Myocyte (in vitro differentiated cells): ENCODE data around the gene TNNI2. TPM values are rescaled to one million over a fixed set of nuclear protein-coding genes. Genes with fewer than 3 reads are reported as not detected.
A peak's percentile ranks its signal among the peaks of the same experiment; 100 is the strongest.

Experiments used
- DNase-seq: peaks from one replicate; pipeline ENCODE4 v3.0.0-alpha.2; 2012; ENCODE audit warnings: low read depth
- total RNA-seq: library from RNA; depleted of rRNA; stranded (reverse); fragments of >200 nt; gene quantifications from 2 replicates; pipeline ENCODE4 v1.2.3, GENCODE V29; 2014

Gene TNNI2
- total RNA-seq, 1 donor from 2014 or later: 432 TPM

- no peak for DNase-seq
Observed at GRCh38 chr11:1857064-1857463, 18.3 kb downstream of the TNNI2 start.

- no peak for DNase-seq
Observed at GRCh38 chr11:1858154-1858553, 19.4 kb downstream of the TNNI2 start.

GRCh38 chr11:1858576-1858975 is 19.8 kb downstream of the TNNI2 start:
- DNase-seq: no peak

DNA sequence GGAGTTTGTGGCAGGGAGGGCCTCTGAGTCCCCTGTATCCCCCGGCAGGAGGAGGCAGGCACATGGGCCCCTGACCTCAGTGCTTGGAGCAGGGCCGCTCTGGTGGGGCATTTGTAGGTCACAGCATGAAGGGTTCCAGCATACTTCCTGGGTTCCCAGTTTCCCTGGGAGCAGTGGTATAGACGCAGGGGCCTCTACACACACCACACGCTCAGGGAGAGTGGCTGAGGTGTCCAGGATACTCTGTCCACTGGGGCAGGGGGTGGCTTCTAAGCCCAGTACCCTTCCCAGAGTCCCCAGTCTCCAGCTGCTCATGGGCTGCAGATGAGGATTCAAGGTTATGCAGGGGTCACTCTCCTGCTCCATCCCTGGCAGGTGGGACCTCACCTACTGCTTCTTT is 20.2 kb downstream of the TNNI2 start:
- DNase-seq: no peak

DNA sequence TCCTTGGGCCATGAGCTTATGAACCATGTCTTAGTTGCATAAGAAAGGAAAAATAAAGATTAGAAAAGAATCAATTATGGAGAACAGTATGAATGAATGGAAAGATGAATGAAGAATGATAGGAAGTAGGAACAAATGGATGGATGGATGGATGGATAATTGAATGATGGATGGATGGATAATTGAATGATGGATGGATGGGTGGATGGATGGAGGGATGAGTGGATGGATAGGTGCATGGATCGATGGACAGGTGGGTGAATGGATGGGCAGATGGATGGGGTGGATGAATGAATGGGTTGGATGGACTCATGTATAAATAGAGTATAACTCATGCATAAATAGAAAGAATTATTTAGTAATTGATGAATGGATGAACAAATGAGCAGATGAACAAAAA is 21.3 kb downstream of the TNNI2 start:
- no peak for DNase-seq

GRCh38 chr11:1861435-1862411 is 22.9 kb downstream of the TNNI2 start:
- no peak for DNase-seq

- DNase-seq: peak; percentile 74
Observed at GRCh38 chr11:1862588-1863351, 24.0 kb downstream of the TNNI2 start.

DNA sequence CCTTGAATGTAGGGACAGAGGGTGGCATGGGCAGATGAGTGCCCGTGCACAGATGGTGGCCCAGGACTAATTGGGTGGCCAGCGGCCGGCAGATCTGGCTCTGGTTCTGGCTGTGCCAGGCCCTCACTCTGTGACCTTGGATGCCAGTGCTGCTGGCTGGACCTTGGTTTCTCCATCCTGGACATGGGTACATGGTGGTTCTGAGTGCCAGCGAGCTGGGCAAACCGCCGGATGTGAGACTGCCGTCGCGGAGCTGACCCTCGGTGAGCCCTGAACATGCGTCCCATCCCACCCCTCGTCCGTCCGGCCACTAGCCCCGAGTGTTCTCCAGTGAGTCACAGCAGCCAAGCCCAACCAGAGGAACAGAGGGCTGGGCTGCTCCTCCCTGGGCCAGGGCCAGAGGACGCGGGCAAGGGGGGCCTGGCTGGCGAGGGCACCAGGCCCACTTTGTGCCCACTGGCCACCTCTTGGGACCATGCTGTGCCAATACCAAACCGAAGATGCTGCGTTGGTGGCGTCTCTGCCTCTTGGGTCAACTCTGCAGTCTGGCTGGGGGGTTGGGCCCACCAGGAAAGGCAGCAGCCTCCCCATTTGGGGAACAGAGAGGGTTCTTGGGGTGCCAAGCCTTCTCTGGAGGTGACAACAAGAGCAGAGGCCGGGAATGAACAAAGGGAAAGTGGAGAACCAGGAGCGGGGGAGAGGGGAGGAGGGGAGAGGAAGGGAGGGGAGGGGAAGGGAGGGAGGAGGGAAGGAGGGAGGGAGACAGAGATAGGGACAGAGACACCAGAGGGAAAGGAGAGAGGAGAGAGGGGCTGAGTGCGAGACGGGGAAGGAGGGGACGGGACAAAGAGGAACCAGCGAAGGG is 24.8 kb downstream of the TNNI2 start:
- peak; percentile 96 for DNase-seq

GRCh38 chr11:1864231-1864630 is 25.4 kb downstream of the TNNI2 start:
- peak; percentile 43 for DNase-seq

- no peak for DNase-seq
Observed at GRCh38 chr11:1864831-1865665, 26.3 kb downstream of the TNNI2 start.

DNA sequence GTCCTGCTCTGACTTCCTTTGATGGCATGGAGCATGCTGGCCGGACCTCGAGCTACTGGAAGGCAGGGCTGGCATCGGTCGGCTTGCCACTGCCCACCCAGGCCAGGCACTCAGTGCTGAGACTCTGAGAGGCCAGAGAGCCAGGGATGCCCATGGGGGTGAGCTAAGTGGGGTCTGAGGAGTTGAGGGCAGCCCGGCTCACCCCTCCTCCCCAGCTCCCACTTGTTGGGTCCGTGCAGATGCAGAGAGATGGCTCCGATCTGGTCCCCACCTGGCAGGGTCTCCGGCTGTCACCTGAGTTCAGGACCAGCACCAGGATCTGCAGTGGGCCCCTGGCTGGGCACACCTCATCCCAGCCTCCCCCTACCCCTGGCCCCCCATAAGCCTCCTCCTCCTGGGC is 27.4 kb downstream of the TNNI2 start:
- no peak for DNase-seq

DNA sequence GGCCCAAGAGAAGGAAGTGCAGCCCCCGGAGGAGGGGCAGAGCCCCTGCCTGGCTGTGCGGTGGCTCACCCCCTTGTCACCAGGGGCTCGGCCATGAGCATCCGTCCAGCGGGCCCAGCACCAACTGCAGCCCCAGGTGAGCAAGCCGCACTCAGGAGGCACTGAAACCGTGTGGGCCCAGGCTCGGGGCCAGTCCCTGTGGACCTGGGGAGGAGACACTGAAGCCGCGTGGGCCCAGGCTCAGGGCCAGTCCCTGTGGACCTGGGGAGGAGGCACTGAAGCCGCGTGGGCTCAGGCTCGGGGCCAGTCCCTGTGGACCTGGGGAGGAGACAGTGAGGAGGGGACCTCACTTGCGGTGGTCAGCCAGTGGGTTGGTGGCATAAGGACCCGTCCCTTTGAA is 28.0 kb downstream of the TNNI2 start:
- DNase-seq: no peak

- DNase-seq: no peak
Observed at GRCh38 chr11:1867381-1867780, 28.6 kb downstream of the TNNI2 start.

- no peak for DNase-seq
Observed at GRCh38 chr11:1868056-1868635, 29.4 kb downstream of the TNNI2 start.

DNA sequence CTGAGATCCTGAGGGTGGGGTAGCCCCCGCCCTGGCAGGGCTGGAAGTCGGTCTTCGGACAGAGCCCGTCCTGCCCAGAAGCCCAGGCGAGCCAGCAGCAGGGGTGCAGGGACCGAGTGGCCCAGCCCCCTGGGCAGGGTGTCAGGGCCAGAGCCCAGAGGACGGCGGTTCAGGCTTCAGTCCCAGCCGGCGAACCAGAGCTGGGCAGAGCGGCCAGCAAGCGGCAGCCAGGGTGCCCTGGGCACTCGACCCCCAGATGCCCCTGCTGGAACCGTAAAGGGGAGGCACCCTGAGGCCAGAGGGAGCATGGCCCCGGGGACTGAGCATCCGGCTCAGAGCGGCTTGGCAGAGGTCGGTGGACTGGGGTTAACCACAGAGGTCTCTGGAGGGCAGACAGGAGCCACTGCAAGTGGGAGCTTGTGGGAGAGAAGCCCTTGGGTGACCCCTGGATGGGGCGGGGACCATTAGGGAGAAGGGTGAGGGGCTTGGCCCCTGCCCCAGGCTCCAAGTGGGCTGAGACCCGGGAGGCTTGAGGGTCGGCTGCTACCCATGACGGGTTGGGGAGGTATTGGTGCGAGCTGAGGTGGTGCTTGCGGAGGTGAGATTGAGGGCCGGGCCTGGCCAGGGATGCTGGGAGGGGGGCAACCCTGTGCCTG is 30.0 kb downstream of the TNNI2 start:
- DNase-seq: peak; percentile 81

DNA sequence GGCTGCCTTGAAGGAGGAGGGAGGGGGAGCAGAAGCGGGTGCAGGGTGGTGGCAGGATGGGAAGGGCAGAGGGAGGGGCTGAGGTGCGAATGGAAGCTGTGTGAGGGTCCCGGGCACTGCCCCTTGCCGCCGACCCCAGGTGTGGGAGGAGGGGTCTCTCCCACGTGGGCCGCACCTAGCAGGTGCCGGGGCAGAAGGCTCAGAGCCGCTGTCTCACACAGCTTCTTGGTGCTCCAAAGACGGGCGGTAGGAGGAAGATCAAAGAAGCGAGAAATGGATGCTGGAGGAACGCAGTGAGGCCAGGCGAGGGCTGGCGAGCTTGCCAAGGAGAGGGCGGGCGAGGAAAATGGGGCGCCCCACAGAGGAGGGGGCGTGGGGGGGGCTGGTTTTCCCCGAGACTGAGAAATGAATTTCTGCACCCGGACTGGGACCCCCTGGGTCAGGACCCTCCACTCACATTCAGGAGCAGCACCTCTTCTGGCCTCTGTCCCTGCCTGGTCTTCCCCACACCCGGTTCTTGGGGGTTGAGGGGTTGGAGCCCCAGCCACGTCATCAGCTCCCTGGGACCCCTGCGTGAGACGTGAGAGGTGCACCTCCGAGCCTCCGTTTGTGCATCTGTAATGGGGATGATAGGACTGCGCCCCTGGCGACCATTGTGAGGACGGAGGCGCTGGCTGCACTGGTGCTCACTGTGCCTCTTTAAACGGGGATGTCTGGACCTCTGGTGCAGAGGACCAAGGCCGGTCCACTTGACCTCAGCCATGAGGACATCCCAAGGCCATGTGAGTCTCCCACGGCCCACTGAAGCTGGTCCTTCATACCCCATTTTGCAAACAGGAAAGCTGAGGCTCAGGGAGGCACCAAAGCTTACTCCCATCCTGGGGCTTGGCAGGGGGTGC is 30.9 kb downstream of the TNNI2 start:
- DNase-seq: peak; percentile 71

- no peak for DNase-seq
Observed at GRCh38 chr11:1870326-1870696, 31.5 kb downstream of the TNNI2 start.

DNA sequence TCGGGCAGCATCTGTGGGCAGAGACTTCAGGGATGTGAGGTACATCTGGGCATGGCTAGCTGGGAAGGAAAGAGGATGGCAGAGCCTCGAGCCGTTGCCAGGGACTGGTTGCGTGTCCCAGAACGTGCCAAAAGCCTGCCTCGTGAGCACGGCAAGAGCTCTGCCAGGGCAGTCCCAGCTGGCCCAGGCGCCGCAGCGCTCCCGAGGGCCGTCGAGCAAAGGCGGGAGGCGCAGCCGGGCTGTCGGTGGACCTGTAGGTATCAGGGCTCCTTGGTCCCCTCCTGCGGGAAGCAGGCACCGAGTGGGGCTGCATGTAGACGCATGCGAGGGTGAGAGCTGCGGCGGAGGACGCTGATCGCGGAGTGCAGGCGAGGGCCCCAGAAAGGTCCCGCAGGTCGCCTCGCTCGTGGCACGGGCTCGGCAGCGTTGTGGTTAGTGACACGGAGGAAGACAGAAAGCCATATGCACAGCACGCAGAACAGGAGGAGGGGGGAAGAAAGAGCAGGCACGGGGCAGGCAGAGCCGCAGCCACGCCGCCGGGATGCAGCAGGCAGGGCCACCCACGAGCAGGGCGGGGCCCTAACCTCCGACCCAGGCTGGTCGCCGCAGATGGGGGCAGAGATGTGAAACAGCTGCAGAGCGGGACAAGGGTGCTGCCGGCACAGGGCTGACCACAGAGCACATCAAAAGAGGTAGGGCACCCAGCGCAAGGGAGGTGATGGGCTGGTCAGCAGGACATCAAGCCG is 32.1 kb downstream of the TNNI2 start:
- DNase-seq: peak; percentile 76
